Fibroblast of pulmonary artery (primary cell): Measurements from ENCODE around the gene MFSD1.

ENCODE experiments used
- DNase-seq: peaks from one replicate; pipeline ENCODE4 v3.0.0-alpha.2; 2010; ENCODE audit warnings: low read depth
- H3K4me3 ChIP-seq: replicated peaks from 2 replicates; pipeline ENCODE4 v1.5.1; 2011; ENCODE audit warnings: low read depth, mild to moderate bottlenecking, control low read depth, low read length, moderate library complexity
- CTCF ChIP-seq: IDR thresholded peaks from 2 replicates; pipeline ENCODE4 v1.5.1; 2011; ENCODE audit warnings: mild to moderate bottlenecking, control low read depth, low read length, inconsistent platforms; ENCODE audit errors: missing control alignments

The MFSD1 gene

GRCh38 chr3:158849757-158850156 is 47.9 kb downstream of the MFSD1 start:
- no peak overlapping the region for H3K4me3 ChIP-seq
- TF ChIP-seq CTCF = no peak
- no peak for DNase-seq

- H3K4me3 ChIP-seq = no peak overlapping the region
- DNase-seq = no peak
- TF ChIP-seq CTCF = no peak
These were observed 57.5 kb downstream of the MFSD1 start for GRCh38 chr3:158859362-158859761.

- TF ChIP-seq CTCF = no peak
- H3K4me3 ChIP-seq = no peak overlapping the region
- no peak for DNase-seq
These were observed 61.4 kb downstream of the MFSD1 start for GRCh38 chr3:158863247-158863646.

- no peak for TF ChIP-seq CTCF
- no peak for DNase-seq
- no peak overlapping the region for H3K4me3 ChIP-seq
These were observed 62.6 kb downstream of the MFSD1 start for GRCh38 chr3:158864492-158864891.

GRCh38 chr3:158875700-158876099 is 73.8 kb downstream of the MFSD1 start:
- TF ChIP-seq CTCF = no peak
- no peak for DNase-seq
- no peak overlapping the region for H3K4me3 ChIP-seq
